ENCODE data around the gene HELT. TPM values are rescaled to one million over a fixed set of nuclear protein-coding genes. Genes with fewer than 3 reads are reported as not detected.

Gene HELT
- polyA plus RNA-seq, 1 experiment: not detected

DNA sequence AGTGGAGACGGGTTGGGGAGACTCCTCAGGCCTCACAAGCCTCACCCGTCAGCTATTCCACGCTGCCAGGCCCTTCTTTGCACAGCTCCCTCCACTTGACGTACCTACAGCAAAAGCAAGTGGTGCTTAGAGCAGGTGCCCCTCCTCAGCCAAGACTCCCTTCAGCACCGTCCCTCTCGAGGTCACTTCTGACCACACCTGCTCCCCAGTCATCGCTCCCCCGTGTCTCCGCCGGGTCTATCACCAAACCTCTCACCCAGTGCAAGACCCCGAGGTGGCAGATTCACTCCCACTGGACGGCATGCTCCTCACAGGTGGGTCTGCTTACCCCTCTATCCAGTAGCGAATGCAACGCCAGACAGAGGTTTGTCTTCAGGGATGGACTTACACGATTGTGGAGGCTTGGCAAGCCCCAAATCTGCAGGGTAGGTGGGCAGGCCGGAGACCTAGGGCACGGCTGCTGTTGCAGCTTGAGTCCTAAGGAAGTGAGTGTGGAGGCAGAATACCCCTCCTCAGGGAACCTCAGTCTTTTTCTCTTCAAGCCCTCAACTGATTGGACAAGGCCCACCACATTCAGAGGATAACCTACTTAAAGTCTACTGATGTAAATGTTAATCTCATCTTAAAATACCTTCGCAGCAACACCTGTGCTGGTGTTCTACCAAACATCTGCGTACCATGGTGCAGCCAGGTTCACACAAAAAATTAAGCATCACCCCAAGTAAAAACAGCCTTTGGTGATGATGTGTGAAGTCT, 14.5 kb upstream of the HELT start:
- TF ChIP-seq, protein P1, sequence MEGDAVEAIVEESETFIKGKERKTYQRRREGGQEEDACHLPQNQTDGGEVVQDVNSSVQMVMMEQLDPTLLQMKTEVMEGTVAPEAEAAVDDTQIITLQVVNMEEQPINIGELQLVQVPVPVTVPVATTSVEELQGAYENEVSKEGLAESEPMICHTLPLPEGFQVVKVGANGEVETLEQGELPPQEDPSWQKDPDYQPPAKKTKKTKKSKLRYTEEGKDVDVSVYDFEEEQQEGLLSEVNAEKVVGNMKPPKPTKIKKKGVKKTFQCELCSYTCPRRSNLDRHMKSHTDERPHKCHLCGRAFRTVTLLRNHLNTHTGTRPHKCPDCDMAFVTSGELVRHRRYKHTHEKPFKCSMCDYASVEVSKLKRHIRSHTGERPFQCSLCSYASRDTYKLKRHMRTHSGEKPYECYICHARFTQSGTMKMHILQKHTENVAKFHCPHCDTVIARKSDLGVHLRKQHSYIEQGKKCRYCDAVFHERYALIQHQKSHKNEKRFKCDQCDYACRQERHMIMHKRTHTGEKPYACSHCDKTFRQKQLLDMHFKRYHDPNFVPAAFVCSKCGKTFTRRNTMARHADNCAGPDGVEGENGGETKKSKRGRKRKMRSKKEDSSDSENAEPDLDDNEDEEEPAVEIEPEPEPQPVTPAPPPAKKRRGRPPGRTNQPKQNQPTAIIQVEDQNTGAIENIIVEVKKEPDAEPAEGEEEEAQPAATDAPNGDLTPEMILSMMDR (IDR thresholded peaks at IDR 0.05; ENCODE audit: insufficient read depth, low read depth, low read length): no peak
- H3K36me3 ChIP-seq (ENCODE audit: control insufficient read depth, insufficient read depth, low read length): no peaks in the 10 kb centered on the region
- no peak for DNase-seq (ENCODE audit: low read depth)
- peaks cover 6% of the 10 kb centered on the region for H3K27me3 ChIP-seq (ENCODE audit: control insufficient read depth, insufficient read depth, low read length)
- H3K4me3 ChIP-seq (ENCODE audit: low read depth, low read length): no peak overlapping the region
- POLR2A ChIA-PET: no interaction called here
- CTCF ChIA-PET: interaction anchor here (1.7 kb wide), 1 partner anchor 9 kb away, joined by 4 read pairs; no protein-coding TSS in a partner anchor

DNA sequence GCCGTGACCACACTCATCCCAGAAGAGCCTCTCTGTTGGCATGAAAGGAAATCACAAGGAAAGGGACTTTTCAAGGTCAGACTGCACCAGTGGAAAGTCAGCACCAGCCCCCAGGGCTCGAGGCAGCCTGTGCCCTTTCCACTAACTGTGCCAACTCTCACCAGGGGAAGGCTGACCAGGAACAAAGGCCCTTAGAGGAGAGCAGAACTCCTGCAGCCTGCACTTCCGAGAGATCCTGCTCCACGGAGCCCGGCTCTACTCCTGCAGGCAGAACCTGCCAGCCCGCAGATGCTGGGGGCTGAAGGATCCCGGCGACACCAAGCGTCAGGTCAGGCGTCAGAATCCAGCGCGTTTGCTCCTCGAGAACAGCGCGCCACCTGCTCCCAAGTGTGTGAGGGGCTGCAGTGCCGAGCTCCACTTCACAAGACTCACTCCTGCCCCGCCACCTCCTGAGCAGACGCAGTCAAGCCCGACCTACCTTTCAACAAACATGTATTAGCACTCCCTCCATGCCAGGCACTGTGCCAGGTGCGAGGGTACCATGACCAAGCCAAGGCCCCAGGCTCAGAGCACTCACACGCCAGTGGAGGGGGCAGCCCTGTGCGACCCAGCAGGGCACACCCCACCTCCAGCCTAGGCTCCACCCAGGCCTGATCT, 13.6 kb upstream of the HELT start:
- no peaks in the 10 kb centered on the region for H3K36me3 ChIP-seq (ENCODE audit: control insufficient read depth, insufficient read depth, low read length)
- DNase-seq (ENCODE audit: low read depth): no peak
- H3K4me3 ChIP-seq (ENCODE audit: low read depth, low read length): no peak overlapping the region
- POLR2A ChIA-PET: no interaction called here
- H3K27me3 ChIP-seq (ENCODE audit: control insufficient read depth, insufficient read depth, low read length): peaks cover 6% of the 10 kb centered on the region
- CTCF ChIA-PET: interaction anchor here (0.6 to 1.7 kb wide), 9 partner anchors 9 to 264 kb away, joined by 3 to 14 read pairs (median 4); partner anchors contain the start of gene SLC25A4
- TF ChIP-seq, protein P1 (IDR thresholded peaks at IDR 0.05; ENCODE audit: insufficient read depth, low read depth, low read length): no peak

DNA sequence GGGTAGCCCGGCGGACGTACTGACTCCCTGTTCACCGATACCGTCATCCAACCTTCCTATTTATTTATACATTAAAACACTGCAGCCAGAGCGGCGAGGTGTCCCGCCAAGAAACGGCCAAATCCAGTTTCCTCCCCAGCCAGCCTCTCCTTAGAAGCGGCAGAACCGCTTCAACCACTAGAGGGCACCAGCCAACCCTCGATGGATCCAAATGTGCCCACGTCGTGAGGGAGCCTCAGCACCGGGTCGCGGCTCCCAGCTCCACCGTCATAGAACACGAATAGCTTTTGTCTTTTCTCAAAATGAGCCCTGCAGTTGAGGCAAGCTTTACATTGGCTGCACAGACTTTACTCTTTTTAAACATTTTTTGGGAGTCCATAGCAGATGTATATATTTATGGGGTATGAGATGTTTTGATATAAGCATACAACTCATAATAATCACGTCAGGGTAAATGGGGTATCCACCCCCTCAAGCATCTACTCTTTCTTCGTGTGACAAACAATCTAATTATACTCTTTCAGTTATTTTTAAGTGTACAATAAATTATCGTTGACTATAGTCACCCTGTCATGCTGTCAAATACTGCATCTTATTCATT, 13.0 kb upstream of the HELT start:
- ChIA-PET CTCF (interaction anchor here (0.6 to 1.7 kb wide), 9 partner anchors 8 to 187 kb away, joined by 3 to 14 read pairs (median 4); no protein-coding TSS in a partner anchor), POLR2A (no interaction called here)
- H3K27me3 ChIP-seq (ENCODE audit: control insufficient read depth, insufficient read depth, low read length): peaks cover 9% of the 10 kb centered on the region

DNA sequence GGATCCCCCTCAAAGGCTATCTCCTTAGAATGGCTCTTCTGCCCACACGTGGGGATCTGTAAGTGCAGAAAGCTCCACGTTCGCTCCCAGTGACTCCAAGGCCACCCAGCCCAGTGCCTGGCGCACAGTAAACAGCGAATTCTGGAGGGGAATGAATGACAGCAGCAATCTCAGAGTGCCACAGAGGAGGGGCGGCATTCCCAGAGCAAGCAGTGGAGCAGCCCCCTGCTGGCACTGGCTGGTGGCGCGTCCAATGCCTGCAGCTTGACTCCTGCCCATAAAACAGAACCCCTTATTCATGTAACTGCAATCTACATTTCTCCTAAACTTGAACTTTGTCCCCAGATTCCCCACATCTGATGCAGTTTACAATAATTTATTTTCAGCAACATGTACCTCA, 6.9 kb upstream of the HELT start:
- Histone ChIP-seq H3K36me3 (ENCODE audit: control insufficient read depth, insufficient read depth, low read length) (no peaks in the 10 kb centered on the region), H3K27me3 (ENCODE audit: control insufficient read depth, insufficient read depth, low read length) (peaks cover 26% of the 10 kb centered on the region), H3K4me3 (ENCODE audit: low read depth, low read length) (no peak overlapping the region)
- ChIA-PET CTCF (interaction anchor here (0.6 to 1.2 kb wide), 5 partner anchors 12 to 1346 kb away, joined by 3 to 4 read pairs (median 3); no protein-coding TSS in a partner anchor), POLR2A (no interaction called here)
- no peak for DNase-seq (ENCODE audit: low read depth)
- TF ChIP-seq, protein P1 (IDR thresholded peaks at IDR 0.05; ENCODE audit: insufficient read depth, low read depth, low read length): peak; percentile 40

More for the DNA sequence above, 13.0 kb upstream of the HELT start:
- H3K4me3 ChIP-seq (ENCODE audit: low read depth, low read length): no peak overlapping the region
- TF ChIP-seq, protein P1 (IDR thresholded peaks at IDR 0.05; ENCODE audit: insufficient read depth, low read depth, low read length): peak; percentile 98
- no peaks in the 10 kb centered on the region for H3K36me3 ChIP-seq (ENCODE audit: control insufficient read depth, insufficient read depth, low read length)
- DNase-seq (ENCODE audit: low read depth): no peak
